ENCODE results near the gene CACNA1C. TPM values are rescaled to one million over a fixed set of nuclear protein-coding genes. Genes with fewer than 3 reads are reported as not detected.

Gene CACNA1C
- polyA plus RNA-seq, 1 of the 3 experiments (the other 2 are of a cell fraction): 1.5 TPM

GRCh38 chr12:2264651-2265232, 212.0 kb downstream of the CACNA1C start (continued):
- no peak for TF ChIP-seq USF2 (IDR thresholded peaks at IDR 0.05; ENCODE audit: borderline replicate concordance, low read depth, low read length)
- peak; percentile 99 for TF ChIP-seq RXRA (IDR thresholded peaks at IDR 0.05; ENCODE audit: borderline replicate concordance, low read depth)
- no peak for TF ChIP-seq EZH2phosphoT487 (IDR thresholded peaks at IDR 0.05; ENCODE audit: borderline replicate concordance, low read depth)
- TF ChIP-seq RAD21 (IDR thresholded peaks at IDR 0.05; ENCODE audit: low read length): no peak
- no peak for TF ChIP-seq MXI1 (IDR thresholded peaks at IDR 0.05; ENCODE audit: low read depth, low read length)
- TF ChIP-seq POLR2AphosphoS5 (IDR thresholded peaks at IDR 0.05; ENCODE audit: low read depth, low read length): peak; percentile 66
- TF ChIP-seq FOSL2 (IDR thresholded peaks at IDR 0.05; ENCODE audit: borderline replicate concordance, low read depth): peak; percentile 85; the same call in 1 of the 2 replicates
- TF ChIP-seq NRF1 (IDR thresholded peaks at IDR 0.05; ENCODE audit: low read depth, low read length): no peak
- TF ChIP-seq SMC3 (IDR thresholded peaks at IDR 0.05; ENCODE audit: low read depth, low read length): no peak
- TF ChIP-seq GABPA (IDR thresholded peaks at IDR 0.05; ENCODE audit: low read depth): no peak
- TF ChIP-seq TCF12 (IDR thresholded peaks at IDR 0.05): peak; percentile 93
- TF ChIP-seq GATA2 (CRISPR knock-in tag; IDR thresholded peaks at IDR 0.05): no peak

- ChIA-PET POLR2A (interaction anchor here (1.0 kb wide), 1 partner anchor 19 kb away, joined by 3 read pairs; no protein-coding TSS in a partner anchor), CTCF (interaction anchor here (0.6 to 1.5 kb wide), 2 partner anchors 10 to 179 kb away, joined by 3 to 4 read pairs; no protein-coding TSS in a partner anchor)
- no peaks in the 10 kb centered on the region for H3K27me3 ChIP-seq (ENCODE audit: insufficient read depth)
- H3K9ac ChIP-seq: peak overlapping the region; percentile 5; the same call in 1 of the 2 replicates
- H2AFZ ChIP-seq (ENCODE audit: low read depth): no peak overlapping the region
- H3K4me3 ChIP-seq (ENCODE audit: low read depth in 2 of 2, low read length in 1 of 2): no peak overlapping the region
- peaks cover 46 to 52% of the 10 kb centered on the region in 2 experiments; a peak in 3 of 4 replicates for H3K4me1 ChIP-seq (ENCODE audit: control insufficient read depth in 1 of 2, insufficient read depth in 2 of 2, low read depth in 1 of 2, low read length in 1 of 2)
- DNase-seq: peak; percentile 50
- peak overlapping the region; percentile 73 to 86; a peak in 3 of 4 replicates for H3K27ac ChIP-seq (ENCODE audit: low read depth in 2 of 2, low read length in 1 of 2)
- no peaks in the 10 kb centered on the region for H3K9me2 ChIP-seq
- 43% methylated on average over 6 of the region's 9 CpGs for WGBS (ENCODE audit: low lambda C conversion rate)
- H3K36me3 ChIP-seq (replicated peaks in 1 of 2; ENCODE audit: control insufficient read depth in 1 of 2, insufficient read depth in 2 of 2, low read length in 1 of 2): no peaks in the 10 kb centered on the region
- H3F3A ChIP-seq (replicated peaks; ENCODE audit: insufficient read depth): peaks cover 26% of the 10 kb centered on the region
- peaks cover 8% of the 10 kb centered on the region; the same call in 1 of the 2 replicates for H3K79me2 ChIP-seq (ENCODE audit: insufficient read depth)
- no peaks in the 10 kb centered on the region for H3K9me3 ChIP-seq
- H3K4me2 ChIP-seq: peak overlapping the region; percentile 68
- H4K20me1 ChIP-seq (ENCODE audit: insufficient read depth): no peaks in the 10 kb centered on the region
- TF ChIP-seq RFX5 (IDR thresholded peaks at IDR 0.05; ENCODE audit: low read length) (no peak), YY1 (IDR thresholded peaks at IDR 0.05; ENCODE audit: low read depth) (no peak), RAD21 (IDR thresholded peaks at IDR 0.05; ENCODE audit: low read length) (no peak), TEAD4 (IDR thresholded peaks at IDR 0.05; ENCODE audit: borderline replicate concordance, insufficient read depth) (no peak), FOXJ3 (CRISPR knock-in tag; IDR thresholded peaks at IDR 0.05) (no peak), MXI1 (IDR thresholded peaks at IDR 0.05; ENCODE audit: low read depth, low read length) (no peak), REST (IDR thresholded peaks at IDR 0.05; ENCODE audit: low read depth, low read length) (no peak), TAF1 (IDR thresholded peaks at IDR 0.05; ENCODE audit: borderline replicate concordance, low read depth, low read length) (no peak), SIN3A (IDR thresholded peaks at IDR 0.05; ENCODE audit: borderline replicate concordance, low read depth, low read length) (no peak), SMC3 (IDR thresholded peaks at IDR 0.05; ENCODE audit: low read depth, low read length) (no peak), NRF1 (IDR thresholded peaks at IDR 0.05; ENCODE audit: low read depth, low read length) (no peak), NFIC (IDR thresholded peaks at IDR 0.05; ENCODE audit: borderline replicate concordance) (peak; percentile 3; the same call in 1 of the 2 replicates), JUND (IDR thresholded peaks at IDR 0.05) (no peak), MEF2A (IDR thresholded peaks at IDR 0.05; ENCODE audit: borderline replicate concordance, low read depth) (no peak), MAX (IDR thresholded peaks at IDR 0.05; ENCODE audit: low read depth) (no peak), RCOR1 (IDR thresholded peaks at IDR 0.05; ENCODE audit: low read length) (peak; percentile 45; the same call in 1 of the 2 replicates), PBX3 (IDR thresholded peaks at IDR 0.05) (0 out of 2 replicates have a peak, but pooled peaks have one; percentile 2), TCF12 (IDR thresholded peaks at IDR 0.05) (no peak), RXRA (IDR thresholded peaks at IDR 0.05; ENCODE audit: borderline replicate concordance, low read depth) (no peak)
Measured at GRCh38 chr12:2265461-2266167, 212.8 kb downstream of the CACNA1C start.
